ENCODE results near the gene ZNF22.

DNA sequence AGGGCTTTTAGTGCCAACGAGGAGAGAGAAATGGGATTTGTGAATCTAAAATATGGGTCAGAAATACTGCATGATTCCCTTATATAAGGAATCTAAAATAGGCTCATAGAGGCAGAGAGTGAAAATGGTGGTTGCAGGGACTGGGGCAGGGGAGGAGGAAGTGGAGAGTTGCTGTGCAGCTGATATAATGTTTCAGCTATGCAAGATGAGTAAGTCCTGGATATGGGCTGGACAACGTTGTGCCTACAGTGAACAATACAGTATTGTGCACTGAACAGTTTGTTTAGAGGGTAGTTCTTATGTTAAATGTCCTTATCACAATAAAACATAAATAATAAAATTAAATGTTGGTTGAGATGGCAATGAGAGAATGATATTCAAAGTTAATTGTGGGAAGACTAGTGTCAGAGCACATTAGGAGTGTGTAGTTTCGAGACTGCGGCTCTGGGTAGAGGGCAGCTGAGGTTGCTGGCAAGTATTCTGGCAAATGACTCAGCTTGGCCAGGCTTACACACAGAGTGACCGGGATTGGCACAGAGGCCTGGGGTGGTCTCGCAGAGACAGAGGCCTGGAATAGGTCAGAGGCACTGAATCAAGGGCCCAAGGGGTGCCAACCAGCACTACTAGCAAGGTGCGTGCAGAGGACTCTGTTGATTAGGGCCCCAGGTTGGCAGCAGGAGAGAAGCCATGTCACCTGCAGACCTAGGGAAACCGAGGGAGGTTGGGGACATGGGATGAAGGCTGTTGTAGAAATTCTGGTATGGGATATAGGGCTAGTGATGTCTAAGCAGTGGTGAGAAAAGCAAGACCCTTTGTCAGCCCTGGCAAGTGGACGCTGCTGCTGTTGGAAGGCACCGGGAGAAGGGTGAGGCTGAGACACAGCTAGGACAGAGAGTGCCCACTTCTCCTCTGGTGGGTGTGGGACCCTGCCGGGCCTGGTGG, 19.3 kb upstream of the ZNF22 start:
- TF ChIP-seq, protein P1, sequence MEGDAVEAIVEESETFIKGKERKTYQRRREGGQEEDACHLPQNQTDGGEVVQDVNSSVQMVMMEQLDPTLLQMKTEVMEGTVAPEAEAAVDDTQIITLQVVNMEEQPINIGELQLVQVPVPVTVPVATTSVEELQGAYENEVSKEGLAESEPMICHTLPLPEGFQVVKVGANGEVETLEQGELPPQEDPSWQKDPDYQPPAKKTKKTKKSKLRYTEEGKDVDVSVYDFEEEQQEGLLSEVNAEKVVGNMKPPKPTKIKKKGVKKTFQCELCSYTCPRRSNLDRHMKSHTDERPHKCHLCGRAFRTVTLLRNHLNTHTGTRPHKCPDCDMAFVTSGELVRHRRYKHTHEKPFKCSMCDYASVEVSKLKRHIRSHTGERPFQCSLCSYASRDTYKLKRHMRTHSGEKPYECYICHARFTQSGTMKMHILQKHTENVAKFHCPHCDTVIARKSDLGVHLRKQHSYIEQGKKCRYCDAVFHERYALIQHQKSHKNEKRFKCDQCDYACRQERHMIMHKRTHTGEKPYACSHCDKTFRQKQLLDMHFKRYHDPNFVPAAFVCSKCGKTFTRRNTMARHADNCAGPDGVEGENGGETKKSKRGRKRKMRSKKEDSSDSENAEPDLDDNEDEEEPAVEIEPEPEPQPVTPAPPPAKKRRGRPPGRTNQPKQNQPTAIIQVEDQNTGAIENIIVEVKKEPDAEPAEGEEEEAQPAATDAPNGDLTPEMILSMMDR (IDR thresholded peaks at IDR 0.05), result no peak
- TF ChIP-seq POLR2A (IDR thresholded peaks at IDR 0.05), result no peak
